ENCODE results near the gene MYOCD.

DNA sequence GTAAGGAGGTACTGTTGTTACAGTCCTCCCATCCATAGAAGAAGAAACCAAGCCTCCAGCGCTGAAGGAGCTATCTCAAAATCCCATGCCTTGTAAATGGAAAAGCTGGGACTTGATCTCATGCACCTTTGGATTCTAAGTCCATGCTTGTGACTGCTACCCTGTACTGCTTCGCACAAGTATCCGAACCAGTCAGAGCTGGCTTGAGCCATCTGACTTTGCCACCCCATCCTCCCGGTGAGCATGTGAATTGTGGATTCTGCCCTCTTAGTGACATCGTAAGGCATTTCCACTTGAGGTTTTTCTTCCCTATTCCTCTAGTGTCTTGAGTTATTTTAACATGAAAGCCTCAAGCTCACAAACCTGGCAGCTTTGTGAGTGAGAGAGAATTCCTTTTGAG, 15.3 kb downstream of the MYOCD start:
- TF ChIP-seq, protein P1, sequence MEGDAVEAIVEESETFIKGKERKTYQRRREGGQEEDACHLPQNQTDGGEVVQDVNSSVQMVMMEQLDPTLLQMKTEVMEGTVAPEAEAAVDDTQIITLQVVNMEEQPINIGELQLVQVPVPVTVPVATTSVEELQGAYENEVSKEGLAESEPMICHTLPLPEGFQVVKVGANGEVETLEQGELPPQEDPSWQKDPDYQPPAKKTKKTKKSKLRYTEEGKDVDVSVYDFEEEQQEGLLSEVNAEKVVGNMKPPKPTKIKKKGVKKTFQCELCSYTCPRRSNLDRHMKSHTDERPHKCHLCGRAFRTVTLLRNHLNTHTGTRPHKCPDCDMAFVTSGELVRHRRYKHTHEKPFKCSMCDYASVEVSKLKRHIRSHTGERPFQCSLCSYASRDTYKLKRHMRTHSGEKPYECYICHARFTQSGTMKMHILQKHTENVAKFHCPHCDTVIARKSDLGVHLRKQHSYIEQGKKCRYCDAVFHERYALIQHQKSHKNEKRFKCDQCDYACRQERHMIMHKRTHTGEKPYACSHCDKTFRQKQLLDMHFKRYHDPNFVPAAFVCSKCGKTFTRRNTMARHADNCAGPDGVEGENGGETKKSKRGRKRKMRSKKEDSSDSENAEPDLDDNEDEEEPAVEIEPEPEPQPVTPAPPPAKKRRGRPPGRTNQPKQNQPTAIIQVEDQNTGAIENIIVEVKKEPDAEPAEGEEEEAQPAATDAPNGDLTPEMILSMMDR (IDR thresholded peaks at IDR 0.05), result no peak
- TF ChIP-seq EP300 (IDR thresholded peaks at IDR 0.05) (no peak), POLR2A (IDR thresholded peaks at IDR 0.05; ENCODE audit: low read depth) (no peak)

All from esophagus muscularis mucosa (tissue), 4 donors.